SK-N-SH treated with all-trans-retinoic acid at 6 μM for 48 hours (cell line): Measurements from ENCODE around the gene TAF6L.

Experiments used
- ATAC-seq: fragments of 200-7000 bp; cut with Tn5 transposase; 3 replicates; pipeline ENCODE4 v1.9.1; 2020; ENCODE audit warnings: mild to moderate bottlenecking, moderate library complexity
- ARNTL ChIP-seq: fragments of 450-650 bp; formaldehyde crosslinking; IDR thresholded peaks from 2 replicates; pipeline ENCODE4 v1.5.0; 2020; ENCODE audit warnings: low read depth, mild to moderate bottlenecking, moderate library complexity, borderline replicate concordance
- CSRNP3 ChIP-seq: fragments of 250-450 bp; sonication (Bioruptor Pico); IDR thresholded peaks from 2 replicates; pipeline ENCODE4 v1.5.1; 2021; ENCODE audit warnings: mild to moderate bottlenecking, moderate library complexity
- ESRRG ChIP-seq: fragments of 250-450 bp; sonication (Bioruptor Pico); IDR thresholded peaks from 2 replicates; pipeline ENCODE4 v1.6.1; 2021; ENCODE audit warnings: mild to moderate bottlenecking
- GLIS3 ChIP-seq: fragments of 250-450 bp; sonication (Bioruptor Pico); IDR thresholded peaks from 2 replicates; pipeline ENCODE4 v1.5.0; 2020; ENCODE audit warnings: mild to moderate bottlenecking, moderate library complexity
- OSR1 ChIP-seq: fragments of 250-450 bp; sonication (Bioruptor Pico); IDR thresholded peaks from 2 replicates; pipeline ENCODE4 v1.8.0; 2022; ENCODE audit warnings: moderate library complexity, mild to moderate bottlenecking, inconsistent platforms
- PATZ1 ChIP-seq: fragments of 250-450 bp; sonication (Bioruptor Pico); IDR thresholded peaks from 2 replicates; pipeline ENCODE4 v1.8.0; 2020; ENCODE audit warnings: mild to moderate bottlenecking, moderate library complexity, borderline replicate concordance
- POU6F1 ChIP-seq: fragments of 250-450 bp; sonication (Bioruptor Pico); IDR thresholded peaks from 2 replicates; pipeline ENCODE4 v1.8.0; 2021; ENCODE audit warnings: low read depth, mild to moderate bottlenecking, moderate library complexity, borderline replicate concordance
- PPARA ChIP-seq: fragments of 250-450 bp; sonication (Bioruptor Pico); IDR thresholded peaks from 2 replicates; pipeline ENCODE4 v1.5.0; 2020; ENCODE audit warnings: mild to moderate bottlenecking, borderline replicate concordance
- SNAI2 ChIP-seq: fragments of 250-450 bp; sonication (Bioruptor Pico); IDR thresholded peaks from 2 replicates; pipeline ENCODE4 v1.5.0; 2020; ENCODE audit warnings: mild to moderate bottlenecking, moderate library complexity
- TCF4 ChIP-seq: fragments of 250-450 bp; sonication (Bioruptor Pico); IDR thresholded peaks from 2 replicates; pipeline ENCODE4 v1.8.0; 2021; ENCODE audit warnings: mild to moderate bottlenecking, moderate library complexity, borderline replicate concordance
- TSHZ2 ChIP-seq: fragments of 250-450 bp; sonication (Bioruptor Pico); IDR thresholded peaks from 2 replicates; pipeline ENCODE4 v1.5.0; 2020; ENCODE audit warnings: mild to moderate bottlenecking, moderate library complexity
- ZFP3 ChIP-seq: fragments of 250-450 bp; sonication (Bioruptor Pico); IDR thresholded peaks from 2 replicates; pipeline ENCODE4 v1.5.0; 2020; ENCODE audit warnings: mild to moderate bottlenecking, moderate library complexity
- ZFP30 ChIP-seq: fragments of 450-650 bp; formaldehyde crosslinking; IDR thresholded peaks from 2 replicates; pipeline ENCODE4 v1.5.0; 2022; ENCODE audit warnings: mild to moderate bottlenecking, moderate library complexity
- ZNF565 ChIP-seq: fragments of 450-650 bp; formaldehyde crosslinking; conservative IDR thresholded peaks from 2 replicates; pipeline ENCODE4 v1.5.0; 2020; ENCODE audit warnings: low read depth, mild to moderate bottlenecking, moderate library complexity
- ZNF70 ChIP-seq: fragments of 450-650 bp; formaldehyde crosslinking; IDR thresholded peaks from 2 replicates; pipeline ENCODE4 v1.5.0; 2020; ENCODE audit warnings: mild to moderate bottlenecking, moderate library complexity

The TAF6L gene

GRCh38 chr11:62777389-62777788, 6.2 kb downstream of the TAF6L start:
- TF ChIP-seq OSR1 (CRISPR knock-in tag) = no peak
- ATAC-seq = no peak

GRCh38 chr11:62778441-62778840, 7.2 kb downstream of the TAF6L start:
- TF ChIP-seq ZNF565 (CRISPR knock-in tag) (no peak), CSRNP3 (CRISPR knock-in tag) (no peak), SNAI2 (CRISPR knock-in tag) (no peak), ZNF70 (CRISPR knock-in tag) (no peak), ZFP30 (CRISPR knock-in tag) (no peak), GLIS3 (CRISPR knock-in tag) (no peak), ARNTL (CRISPR knock-in tag) (no peak), PPARA (CRISPR knock-in tag) (no peak), TCF4 (CRISPR knock-in tag) (no peak), TSHZ2 (no peak), POU6F1 (CRISPR knock-in tag) (no peak)
- TF ChIP-seq, all 23 proteins: peak for 0
- ATAC-seq = peak; percentile 20; the same call in 1 of the 3 replicates

GRCh38 chr11:62782753-62783152, 11.6 kb downstream of the TAF6L start:
- TF ChIP-seq ZFP3 = no peak
- no peak for TF ChIP-seq ESRRG (CRISPR knock-in tag)
- no peak for TF ChIP-seq PATZ1
- TF ChIP-seq CSRNP3 (CRISPR knock-in tag) = no peak
- ATAC-seq = no peak

- TF ChIP-seq GLIS3 (CRISPR knock-in tag) (0 out of 2 replicates have a peak, but pooled peaks have one; percentile 5), PPARA (CRISPR knock-in tag) (no peak)
- TF ChIP-seq, all 23 proteins: peak for 1
- ATAC-seq = peak; percentile 74
Measured at GRCh38 chr11:62786318-62787004, 15.3 kb downstream of the TAF6L start.
